D721Med (cell line): ENCODE measurements around the gene ASMTL.
"Not testable (repeated sequence)": the region's sequence is repeated elsewhere in the genome, so short reads cannot be mapped to it uniquely, and the experiment has no call there.

Experiments used
- DNase-seq: peaks from one replicate; pipeline ENCODE4 v3.0.0; 2011; ENCODE audit warnings: low spot score; ENCODE audit not compliant: insufficient read length
- FAIRE-seq: peaks from 2 replicates; lab custom pipeline; 2011; peaks lifted over from hg19 to GRCh38; lab: Jason Lieb, UNC
- TF ChIP-seq, protein P1 (sequence below): IDR thresholded peaks from 2 replicates; pipeline ENCODE4 v1.5.1; 2012; ENCODE audit warnings: mild to moderate bottlenecking, control low read depth; ENCODE audit not compliant: insufficient read depth; ENCODE audit errors: missing control alignments

The ASMTL gene

GRCh38 chrX:1486749-1487361, 34.1 kb upstream of the ASMTL start:
- no peak for DNase-seq
- FAIRE-seq: no peak
- TF ChIP-seq, protein P1, sequence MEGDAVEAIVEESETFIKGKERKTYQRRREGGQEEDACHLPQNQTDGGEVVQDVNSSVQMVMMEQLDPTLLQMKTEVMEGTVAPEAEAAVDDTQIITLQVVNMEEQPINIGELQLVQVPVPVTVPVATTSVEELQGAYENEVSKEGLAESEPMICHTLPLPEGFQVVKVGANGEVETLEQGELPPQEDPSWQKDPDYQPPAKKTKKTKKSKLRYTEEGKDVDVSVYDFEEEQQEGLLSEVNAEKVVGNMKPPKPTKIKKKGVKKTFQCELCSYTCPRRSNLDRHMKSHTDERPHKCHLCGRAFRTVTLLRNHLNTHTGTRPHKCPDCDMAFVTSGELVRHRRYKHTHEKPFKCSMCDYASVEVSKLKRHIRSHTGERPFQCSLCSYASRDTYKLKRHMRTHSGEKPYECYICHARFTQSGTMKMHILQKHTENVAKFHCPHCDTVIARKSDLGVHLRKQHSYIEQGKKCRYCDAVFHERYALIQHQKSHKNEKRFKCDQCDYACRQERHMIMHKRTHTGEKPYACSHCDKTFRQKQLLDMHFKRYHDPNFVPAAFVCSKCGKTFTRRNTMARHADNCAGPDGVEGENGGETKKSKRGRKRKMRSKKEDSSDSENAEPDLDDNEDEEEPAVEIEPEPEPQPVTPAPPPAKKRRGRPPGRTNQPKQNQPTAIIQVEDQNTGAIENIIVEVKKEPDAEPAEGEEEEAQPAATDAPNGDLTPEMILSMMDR: no peak

DNA sequence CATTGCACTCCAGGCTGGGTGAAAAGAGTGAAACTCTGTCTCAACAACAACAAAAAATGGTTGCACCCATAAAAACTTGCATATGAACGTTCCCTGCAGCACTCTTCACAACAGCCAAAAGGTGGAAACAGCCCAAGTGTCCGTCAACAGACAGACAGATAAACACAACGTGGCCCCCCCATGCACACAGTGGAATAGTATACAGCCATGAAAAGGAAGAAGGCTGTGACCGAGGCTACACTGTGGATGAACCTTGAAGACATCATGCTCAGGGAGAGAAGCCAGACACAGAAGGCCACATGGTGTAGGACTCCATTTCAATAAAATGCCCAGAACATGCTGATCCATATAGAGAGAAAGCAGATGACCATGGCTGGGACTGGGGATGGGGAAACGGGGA, 33.5 kb upstream of the ASMTL start:
- TF ChIP-seq, protein P1: no peak
- no peak for DNase-seq
- no peak for FAIRE-seq

- TF ChIP-seq, protein P1: no peak
- FAIRE-seq (no peak), DNase-seq (no peak)
These were observed 32.3 kb upstream of the ASMTL start for GRCh38 chrX:1485033-1485432.

GRCh38 chrX:1484638-1485019, 31.9 kb upstream of the ASMTL start:
- FAIRE-seq (no peak), DNase-seq (no peak)
- TF ChIP-seq, protein P1: no peak

DNA sequence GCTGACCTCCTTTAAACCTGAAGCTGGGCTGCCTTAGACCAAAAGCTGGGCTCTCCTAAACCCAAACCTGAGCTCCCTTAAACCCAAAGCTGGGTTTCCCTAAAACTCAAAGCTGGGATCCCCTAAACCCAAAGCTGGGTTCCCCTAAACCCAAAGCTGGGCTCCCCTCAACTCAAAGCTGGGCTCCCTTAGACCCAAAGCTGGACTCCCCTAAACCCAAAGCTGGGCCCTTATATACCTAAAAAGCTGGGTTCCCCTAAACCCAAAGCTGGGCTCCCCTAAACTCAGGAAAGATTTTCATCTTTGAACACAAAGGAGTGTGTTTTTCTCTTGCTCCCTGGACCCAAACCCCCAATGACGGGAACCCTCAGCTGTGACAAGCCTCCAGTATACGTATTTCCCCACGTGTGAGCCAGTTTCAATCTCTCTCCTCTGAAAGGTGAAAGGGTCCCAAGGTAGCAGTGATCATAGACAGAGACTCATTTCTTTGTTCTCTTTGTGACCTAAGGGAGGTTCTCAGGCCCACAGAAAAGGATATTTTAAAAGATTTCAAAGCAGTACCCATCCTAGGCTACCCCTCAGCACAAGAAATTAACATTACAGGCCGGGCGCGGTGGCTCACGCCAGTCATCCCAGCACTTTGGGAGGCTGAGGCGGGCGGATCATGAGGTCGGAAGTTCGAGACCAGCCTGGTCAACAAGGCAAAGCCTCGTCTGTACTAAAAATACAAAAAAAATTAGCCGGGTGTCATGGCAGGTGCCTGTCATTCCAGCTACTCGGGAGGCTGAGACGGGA, 31.3 kb upstream of the ASMTL start:
- no peak for DNase-seq
- TF ChIP-seq, protein P1: no peak
- FAIRE-seq: no peak

GRCh38 chrX:1482530-1482928, 29.8 kb upstream of the ASMTL start:
- not testable (repeated sequence) for FAIRE-seq, DNase-seq

GRCh38 chrX:1481636-1482529, 29.2 kb upstream of the ASMTL start:
- TF ChIP-seq, protein P1: no peak
- FAIRE-seq: no peak
- DNase-seq: no peak
